IMR-90 (cell line): ENCODE data around the gene RAB11FIP3. TPM values are rescaled to one million over a fixed set of nuclear protein-coding genes. Genes with fewer than 3 reads are reported as not detected.
A peak's percentile ranks its signal among the peaks of the same experiment; 100 is the strongest.

Source experiments
- ATAC-seq: fragments of 200-7000 bp; cut with Tn5 transposase; 2 replicates; pipeline ENCODE4 v1.9.1; 2020; ENCODE audit warnings: low read depth, mild to moderate bottlenecking, moderate library complexity
- BruUV-seq: library from RNA; stranded (reverse); fragments of 400-500 nt; replicated peaks from 2 replicates; lab custom pipeline; 2021; lab: Mats Ljungman, UMichigan
- CTCF ChIA-PET: fragments of 300-600 bp; formaldehyde crosslinking; extraction: SDS; loops from one replicate; lab custom pipeline; 2021; ENCODE audit warnings: antibody characterized with exemption; lab: Yijun Ruan, JAX
- POLR2A ChIA-PET: fragments of 300-600 bp; sonication (Branson Sonifier 250); formaldehyde crosslinking; loops from one replicate; lab custom pipeline; 2022; ENCODE audit warnings: antibody characterized with exemption; ENCODE audit not compliant: unreplicated experiment; lab: Charles Lee
- DNase-seq: peaks from one replicate; pipeline ENCODE4 v3.0.0; 2013
- H2AFZ ChIP-seq: replicated peaks from 2 replicates; pipeline ENCODE3; 2013; ENCODE audit warnings: low read length, mild to moderate bottlenecking; ENCODE audit not compliant: poor library complexity
- H2AK5ac ChIP-seq: 2 replicates; pipeline ENCODE4 v1.6.1; 2013; ENCODE audit warnings: low read depth, low read length, inconsistent platforms
- H2AK9ac ChIP-seq: replicated peaks from 2 replicates; pipeline ENCODE3; 2013; ENCODE audit warnings: mild to moderate bottlenecking, low read depth, low read length, moderate library complexity; ENCODE audit not compliant: poor library complexity
- H2BK120ac ChIP-seq: 2 replicates; pipeline ENCODE4 v1.6.1; 2013; ENCODE audit warnings: low read depth, low read length, inconsistent platforms
- H2BK15ac ChIP-seq: 3 replicates; pipeline ENCODE4 v1.6.1; 2013; ENCODE audit warnings: low read depth, low read length, inconsistent platforms
- H2BK20ac ChIP-seq: 2 replicates; pipeline ENCODE4 v1.6.1; 2013; ENCODE audit warnings: low read depth, mild to moderate bottlenecking, inconsistent platforms, low read length, moderate library complexity
- H2BK5ac ChIP-seq: 2 replicates; pipeline ENCODE4 v1.6.1; 2013; ENCODE audit warnings: mild to moderate bottlenecking, low read depth, low read length, inconsistent platforms; ENCODE audit not compliant: poor library complexity, severe bottlenecking
- H3K14ac ChIP-seq: replicated peaks from 2 replicates; pipeline ENCODE4 v1.6.1; 2013; ENCODE audit warnings: low read depth, low read length, inconsistent platforms
- H3K18ac ChIP-seq: 2 replicates; pipeline ENCODE4 v1.6.1; 2013; ENCODE audit warnings: low read depth, low read length, control low read depth
- H3K23ac ChIP-seq: 2 replicates; pipeline ENCODE4 v1.6.1; 2013; ENCODE audit warnings: low read depth, low read length, inconsistent platforms
- H3K27ac ChIP-seq: 2 replicates; pipeline ENCODE4 v1.5.1; 2013; ENCODE audit warnings: mild to moderate bottlenecking, control low read depth, low read length; ENCODE audit not compliant: insufficient read depth
- H3K27me3 ChIP-seq: 2 replicates; pipeline ENCODE4 v1.6.1; 2013; ENCODE audit warnings: low read length; ENCODE audit not compliant: control insufficient read depth, insufficient read depth
- H3K36me3 ChIP-seq: 2 replicates; pipeline ENCODE4 v1.6.1; 2013; ENCODE audit warnings: low read length, mixed read lengths; ENCODE audit not compliant: control insufficient read depth, insufficient read depth
- H3K4ac ChIP-seq: 2 replicates; pipeline ENCODE4 v1.6.1; 2013; ENCODE audit warnings: low read depth, low read length, inconsistent platforms
- H3K4me1 ChIP-seq: 2 replicates; pipeline ENCODE4 v1.6.1; 2013; ENCODE audit warnings: low read length, mixed read lengths; ENCODE audit not compliant: control insufficient read depth, insufficient read depth
- H3K4me2 ChIP-seq: 2 replicates; pipeline ENCODE4 v1.6.1; 2013; ENCODE audit warnings: low read depth, mild to moderate bottlenecking, control low read depth, low read length, moderate library complexity
- H3K4me3 ChIP-seq: 2 replicates; pipeline ENCODE4 v1.5.1; 2013; ENCODE audit warnings: low read depth, mild to moderate bottlenecking, control low read depth, low read length, moderate library complexity; ENCODE audit not compliant: insufficient read depth
- H3K56ac ChIP-seq: 2 replicates; pipeline ENCODE4 v1.6.1; 2013; ENCODE audit warnings: low read length, inconsistent platforms; ENCODE audit not compliant: insufficient read depth; ENCODE audit errors: extremely low read depth
- H3K79me1 ChIP-seq, 2 experiments: 2 replicates each; pipeline ENCODE4 v1.6.1; 2013; ENCODE audit warnings: low read length in 2 of 2, inconsistent platforms in 1 of 2, low read depth in 1 of 2
- H3K9ac ChIP-seq: 2 replicates; pipeline ENCODE4 v1.6.1; 2013; ENCODE audit warnings: low read depth, low read length, control low read depth
- H3K9me1 ChIP-seq: 2 replicates; pipeline ENCODE4 v1.6.1; 2013; ENCODE audit warnings: low read length, inconsistent platforms; ENCODE audit not compliant: insufficient read depth
- H3K9me3 ChIP-seq: 2 replicates; pipeline ENCODE4 v1.6.1; 2013; ENCODE audit warnings: low read length; ENCODE audit not compliant: control insufficient read depth, insufficient read depth
- H4K20me1 ChIP-seq: 2 replicates; pipeline ENCODE4 v1.6.1; 2013; ENCODE audit warnings: low read length, inconsistent platforms; ENCODE audit not compliant: insufficient read depth
- H4K5ac ChIP-seq: 2 replicates; pipeline ENCODE4 v1.6.1; 2013; ENCODE audit warnings: mild to moderate bottlenecking, low read depth, low read length, control low read depth
- H4K8ac ChIP-seq, 2 experiments: 2 replicates each; pipeline ENCODE4 v1.6.1; 2013; ENCODE audit warnings: low read depth in 2 of 2, low read length in 2 of 2, control low read depth in 1 of 2, inconsistent platforms in 1 of 2
- H4K91ac ChIP-seq: 2 replicates; pipeline ENCODE4 v1.6.1; 2013; ENCODE audit warnings: low read depth, low read length, inconsistent platforms; ENCODE audit not compliant: insufficient read depth
- BHLHE40 ChIP-seq: fragments of 150-350 bp; IDR thresholded peaks from 2 replicates; pipeline ENCODE4 v1.6.1; 2016; ENCODE audit warnings: mild to moderate bottlenecking, low read depth, low read length
- MAZ ChIP-seq: IDR thresholded peaks from 2 replicates; pipeline ENCODE4 v1.6.1; 2012; ENCODE audit warnings: low read depth, mild to moderate bottlenecking, low read length, improper control_type of control experiment, moderate library complexity, borderline replicate concordance
- MXI1 ChIP-seq: IDR thresholded peaks from 2 replicates; pipeline ENCODE4 v1.6.1; 2012; ENCODE audit warnings: low read depth, mild to moderate bottlenecking, low read length, moderate library complexity, borderline replicate concordance
- RAD21 ChIP-seq: IDR thresholded peaks from 2 replicates; pipeline ENCODE4 v1.6.1; 2012; ENCODE audit warnings: low read length, improper control_type of control experiment
- WGBS, 2 experiments: methylation state at CpG; one replicate each; pipeline versions ENCODE4 v1.1.5 to v1.1.7; 2013; ENCODE audit warnings: missing lambda C conversion rate in 2 of 2; ENCODE audit not compliant: insufficient read length in 1 of 2; ENCODE audit errors: extremely low coverage in 2 of 2; 5-methylcytosine and 5-hydroxymethylcytosine counted together
- dilution Hi-C: fragments of 300-500 bp; cut with HindIII; formaldehyde crosslinking; loops from one replicate; pipeline ENCODE4 v1.14.3; 2018; ENCODE audit warnings: low sequenced_read_pairs; ENCODE audit not compliant: unreplicated experiment
- in situ Hi-C: fragments of 300-500 bp; cut with MboI; formaldehyde crosslinking; loops from 3 replicates; pipeline ENCODE4 v1.14.3; 2019; ENCODE audit warnings: low sequenced_read_pairs, inconsistent platforms, mixed read lengths
- intact Hi-C: fragments of 100-400 bp; cut with micrococcal nuclease; formaldehyde crosslinking; loops from 2 replicates; pipeline ENCODE4 v1.10.0; 2022
- polyA plus RNA-seq, 3 experiments: library from polyadenylated mRNA; depleted of rRNA; stranded (reverse); fragments of >200 nt; gene quantifications; 2 replicates each; pipeline ENCODE4 v1.2.3, GENCODE V29; 2012; ENCODE audit warnings: low replicate concordance in 1 of 3
- total RNA-seq: library from RNA; depleted of rRNA; stranded (reverse); fragments of >200 nt; gene quantifications from 2 replicates; pipeline ENCODE4 v1.2.3, GENCODE V29; 2012
- TF ChIP-seq, protein P1 (sequence below): fragments of 150-350 bp; IDR thresholded peaks from 2 replicates; pipeline ENCODE4 v1.6.1; 2016; ENCODE audit warnings: low read depth, mild to moderate bottlenecking, low read length, moderate library complexity, borderline replicate concordance
- TF ChIP-seq, protein P2 (sequence below): conservative IDR thresholded peaks from 2 replicates; pipeline ENCODE4 v1.5.1; 2012; ENCODE audit warnings: mild to moderate bottlenecking, low read depth, low read length, improper control_type of control experiment

Gene RAB11FIP3
- total and polyA plus RNA-seq, 2 of the 4 experiments (the other 2 are of a cell fraction) = 7.5 to 22.5 TPM

DNA sequence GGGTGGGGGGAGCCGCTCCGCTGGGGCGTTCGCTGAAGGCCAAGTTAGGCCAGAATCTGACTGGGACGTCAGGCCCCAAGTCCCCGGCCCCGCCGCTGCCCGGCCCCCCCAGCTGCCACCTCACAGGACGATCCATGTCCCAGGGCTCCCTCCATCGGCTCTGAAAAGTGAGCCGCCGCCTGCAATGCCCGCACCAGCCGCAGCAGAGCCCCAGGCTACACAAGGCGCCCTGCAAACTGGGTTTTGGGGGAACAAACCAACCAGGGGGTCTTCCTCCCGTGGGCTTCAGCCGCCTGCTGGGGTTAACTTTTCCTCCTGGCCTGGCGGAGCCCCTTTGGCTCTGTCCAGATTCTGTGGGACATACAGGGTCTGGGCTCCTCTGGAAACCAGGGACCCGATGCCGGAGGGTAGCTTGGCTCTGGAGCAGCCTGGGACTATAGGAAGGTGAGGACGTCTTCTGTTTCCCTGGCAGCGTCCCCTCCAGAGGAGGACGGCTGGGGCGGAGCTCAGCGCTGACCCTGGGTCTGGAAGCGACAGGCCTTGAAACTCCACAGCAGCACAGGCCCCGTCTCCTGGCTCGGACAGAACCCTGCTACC lies 27.6 kb upstream of the RAB11FIP3 start:
- Histone ChIP-seq H3K27ac (no peak overlapping the region), H2AFZ (no peak overlapping the region), H3K27me3 (no peaks in the 10 kb centered on the region), H3K36me3 (peaks cover 19% of the 10 kb centered on the region), H2BK15ac (no peak overlapping the region), H2AK9ac (peak overlapping the region; percentile 85), H3K14ac (no peak overlapping the region), H3K18ac (no peak overlapping the region), H2BK120ac (no peak overlapping the region), H4K91ac (no peak overlapping the region), H3K4me1 (peaks cover 4% of the 10 kb centered on the region), H3K9me1 (0 out of 2 replicates have a peak, but pooled peaks cover 7% of the 10 kb centered on the region), H2BK20ac (no peak overlapping the region), H3K23ac (no peak overlapping the region), H3K4ac (peak overlapping the region; percentile 45; the same call in 1 of the 2 replicates), H3K79me1 (peaks cover 4 to 41% of the 10 kb centered on the region in 2 experiments; a peak in 3 of 4 replicates), H4K20me1 (peaks cover 15% of the 10 kb centered on the region; the same call in 1 of the 2 replicates), H2AK5ac (no peak overlapping the region; the same call in 1 of the 2 replicates), H3K9me3 (no peaks in the 10 kb centered on the region), H4K8ac (peak overlapping the region in 1 of 2 experiments; percentile 5; a peak in 1 of 4 replicates), H3K4me2 (no peak overlapping the region; the same call in 1 of the 2 replicates), H3K4me3 (no peak overlapping the region), H3K56ac (no peak overlapping the region), H4K5ac (no peak overlapping the region), H2BK5ac (no peak overlapping the region), H3K9ac (no peak overlapping the region)
- dilution Hi-C loops (no loop called here), intact Hi-C loops (loop anchor here (2.0 to 10.0 kb wide), 2 partner anchors 87 to 191 kb away; no protein-coding TSS in a partner anchor), in situ Hi-C loops (loop anchor here (10.0 kb wide), 1 partner anchor 247 kb away; the partner anchor contains the start of genes MCRIP2 and WDR90)
- peak; percentile 61 for DNase-seq
- WGBS, 2 experiments = 4% methylated on average over 7 of the region's 29 CpGs; no CpG with 5 or more reads in 1 of the 2 experiments
- ATAC-seq = peak; percentile 33
- ChIA-PET POLR2A (no interaction called here), CTCF (no interaction called here)
- BruUV-seq = no TSS peak
- no peak for TF ChIP-seq MAZ
- TF ChIP-seq, protein P1, sequence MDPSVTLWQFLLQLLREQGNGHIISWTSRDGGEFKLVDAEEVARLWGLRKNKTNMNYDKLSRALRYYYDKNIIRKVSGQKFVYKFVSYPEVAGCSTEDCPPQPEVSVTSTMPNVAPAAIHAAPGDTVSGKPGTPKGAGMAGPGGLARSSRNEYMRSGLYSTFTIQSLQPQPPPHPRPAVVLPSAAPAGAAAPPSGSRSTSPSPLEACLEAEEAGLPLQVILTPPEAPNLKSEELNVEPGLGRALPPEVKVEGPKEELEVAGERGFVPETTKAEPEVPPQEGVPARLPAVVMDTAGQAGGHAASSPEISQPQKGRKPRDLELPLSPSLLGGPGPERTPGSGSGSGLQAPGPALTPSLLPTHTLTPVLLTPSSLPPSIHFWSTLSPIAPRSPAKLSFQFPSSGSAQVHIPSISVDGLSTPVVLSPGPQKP = no peak
- TF ChIP-seq BHLHE40 = no peak
- TF ChIP-seq, protein P2, sequence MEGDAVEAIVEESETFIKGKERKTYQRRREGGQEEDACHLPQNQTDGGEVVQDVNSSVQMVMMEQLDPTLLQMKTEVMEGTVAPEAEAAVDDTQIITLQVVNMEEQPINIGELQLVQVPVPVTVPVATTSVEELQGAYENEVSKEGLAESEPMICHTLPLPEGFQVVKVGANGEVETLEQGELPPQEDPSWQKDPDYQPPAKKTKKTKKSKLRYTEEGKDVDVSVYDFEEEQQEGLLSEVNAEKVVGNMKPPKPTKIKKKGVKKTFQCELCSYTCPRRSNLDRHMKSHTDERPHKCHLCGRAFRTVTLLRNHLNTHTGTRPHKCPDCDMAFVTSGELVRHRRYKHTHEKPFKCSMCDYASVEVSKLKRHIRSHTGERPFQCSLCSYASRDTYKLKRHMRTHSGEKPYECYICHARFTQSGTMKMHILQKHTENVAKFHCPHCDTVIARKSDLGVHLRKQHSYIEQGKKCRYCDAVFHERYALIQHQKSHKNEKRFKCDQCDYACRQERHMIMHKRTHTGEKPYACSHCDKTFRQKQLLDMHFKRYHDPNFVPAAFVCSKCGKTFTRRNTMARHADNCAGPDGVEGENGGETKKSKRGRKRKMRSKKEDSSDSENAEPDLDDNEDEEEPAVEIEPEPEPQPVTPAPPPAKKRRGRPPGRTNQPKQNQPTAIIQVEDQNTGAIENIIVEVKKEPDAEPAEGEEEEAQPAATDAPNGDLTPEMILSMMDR = peak; percentile 44
- TF ChIP-seq RAD21 = peak; percentile 28; the same call in 1 of the 2 replicates
- TF ChIP-seq MXI1 = no peak
